ENCODE data around the gene SLC7A10. TPM values are rescaled to one million over a fixed set of nuclear protein-coding genes. Genes with fewer than 3 reads are reported as not detected.

The SLC7A10 gene
- total RNA-seq, 4 donors from 2014 or later, result not detected

GRCh38 chr19:33267706-33268105, 42.1 kb upstream of the SLC7A10 start:
- intact Hi-C loops (cut with DNase I), result no loop called here
- H3K4me3 ChIP-seq, result no peak overlapping the region
- DNase-seq (ENCODE audit: extremely low spot score), result no peak
- H3K36me3 ChIP-seq, result no peaks in the 10 kb centered on the region
- no peaks in the 10 kb centered on the region for H3K9me3 ChIP-seq
- H3K4me1 ChIP-seq, result no peaks in the 10 kb centered on the region
- TF ChIP-seq POLR2A (IDR thresholded peaks at IDR 0.05; ENCODE audit: low read depth) (no peak), CTCF (IDR thresholded peaks at IDR 0.05) (no peak), EP300 (IDR thresholded peaks at IDR 0.05) (no peak), POLR2AphosphoS5 (IDR thresholded peaks at IDR 0.05) (no peak)
- H3K27me3 ChIP-seq, result peaks cover 0 to 26% (median 0%) of the 10 kb centered on the region in 4 donors
- WGBS, result 70% methylated on average over 2 of the region's 14 CpGs
- no peak overlapping the region for H3K27ac ChIP-seq (replicated peaks in 1 of 4)

- intact Hi-C loops (cut with DNase I), result no loop called here
- no peaks in the 10 kb centered on the region for H3K4me1 ChIP-seq
- WGBS, result 63% methylated on average over 17 of the region's 20 CpGs
Observed at GRCh38 chr19:33266974-33267484, 41.4 kb upstream of the SLC7A10 start.

GRCh38 chr19:33264881-33265445, 39.3 kb upstream of the SLC7A10 start:
- no peak for TF ChIP-seq CTCF (IDR thresholded peaks at IDR 0.05)
- TF ChIP-seq POLR2A (IDR thresholded peaks at IDR 0.05; ENCODE audit: low read depth), result no peak
- TF ChIP-seq EP300 (IDR thresholded peaks at IDR 0.05), result no peak
- TF ChIP-seq POLR2AphosphoS5 (IDR thresholded peaks at IDR 0.05), result no peak
- intact Hi-C loops (cut with DNase I), result no loop called here
- H3K9me3 ChIP-seq, result no peaks in the 10 kb centered on the region
- no peaks in the 10 kb centered on the region for H3K36me3 ChIP-seq
- 85% methylated on average over 12 of the region's 14 CpGs for WGBS
- no peak overlapping the region for H3K27ac ChIP-seq (replicated peaks in 1 of 4)
- H3K4me3 ChIP-seq, result no peak overlapping the region
- no peaks in the 10 kb centered on the region for H3K4me1 ChIP-seq
- DNase-seq (ENCODE audit: extremely low spot score), result no peak
- H3K27me3 ChIP-seq, result peaks cover 0 to 23% (median 0%) of the 10 kb centered on the region in 4 donors

More at GRCh38 chr19:33266974-33267484, 41.4 kb upstream of the SLC7A10 start:
- no peak overlapping the region for H3K4me3 ChIP-seq
- peaks cover 0 to 26% (median 0%) of the 10 kb centered on the region in 4 donors for H3K27me3 ChIP-seq
- DNase-seq (ENCODE audit: extremely low spot score), result no peak
- no peak overlapping the region for H3K27ac ChIP-seq (replicated peaks in 1 of 4)
- TF ChIP-seq CTCF (IDR thresholded peaks at IDR 0.05) (no peak), EP300 (IDR thresholded peaks at IDR 0.05) (no peak), POLR2A (IDR thresholded peaks at IDR 0.05; ENCODE audit: low read depth) (no peak), POLR2AphosphoS5 (IDR thresholded peaks at IDR 0.05) (no peak)
- no peaks in the 10 kb centered on the region for H3K9me3 ChIP-seq
- H3K36me3 ChIP-seq, result no peaks in the 10 kb centered on the region

- H3K27me3 ChIP-seq, result peaks cover 0 to 12% (median 0%) of the 10 kb centered on the region in 4 donors
- H3K4me1 ChIP-seq, result no peaks in the 10 kb centered on the region
- no peak overlapping the region for H3K4me3 ChIP-seq
- TF ChIP-seq POLR2A (IDR thresholded peaks at IDR 0.05; ENCODE audit: low read depth) (no peak), EP300 (IDR thresholded peaks at IDR 0.05) (no peak), POLR2AphosphoS5 (IDR thresholded peaks at IDR 0.05) (no peak), CTCF (IDR thresholded peaks at IDR 0.05) (no peak)
- peaks cover 0 to 5% (median 2%) of the 10 kb centered on the region in 4 donors for H3K9me3 ChIP-seq
- no peaks in the 10 kb centered on the region for H3K36me3 ChIP-seq
- WGBS, result 75% methylated on average over 25 of the region's 25 CpGs
- no peak overlapping the region for H3K27ac ChIP-seq (replicated peaks in 1 of 4)
- DNase-seq (ENCODE audit: extremely low spot score), result no peak
- intact Hi-C loops (cut with DNase I), result no loop called here
Observed at GRCh38 chr19:33263325-33264023, 37.8 kb upstream of the SLC7A10 start.

All from esophagus muscularis mucosa (tissue), 4 donors.